Tibial nerve (tissue), 4 donors: ENCODE measurements around the gene HOXD9. TPM values are rescaled to one million over a fixed set of nuclear protein-coding genes. Genes with fewer than 3 reads are reported as not detected.

Experiments
- DNase-seq, 2 donors: peaks; one replicate each; pipeline ENCODE4 v3.0.0-alpha.2; 2019; ENCODE audit warnings: low spot score in 2 of 2
- H3K27ac ChIP-seq, 4 donors: fragments of 200-600 bp; sonication (generic) in 3 of 4; one replicate each; pipeline ENCODE4 v1.5.1; 2017 to 2019; ENCODE audit warnings: mild to moderate bottlenecking in 1 of 4
- H3K27me3 ChIP-seq, 2 donors: fragments of 200-600 bp; sonication (generic) in 1 of 2; one replicate each; pipeline versions ENCODE4 v1.5.1 to v1.6.0; 2017 to 2019
- H3K36me3 ChIP-seq, 3 donors: fragments of 200-600 bp; sonication (generic); one replicate each; pipeline ENCODE4 v1.5.1; 2018 to 2019
- H3K4me1 ChIP-seq, 4 donors: fragments of 200-600 bp; sonication (generic) in 3 of 4; one replicate each; pipeline ENCODE4 v1.5.1; 2017 to 2019
- H3K4me3 ChIP-seq, 4 donors: fragments of 200-600 bp; sonication (generic) in 3 of 4; one replicate each; pipeline ENCODE4 v1.5.1; 2017 to 2019; ENCODE audit warnings: mild to moderate bottlenecking in 1 of 4, moderate library complexity in 1 of 4
- H3K9me3 ChIP-seq, 4 donors: fragments of 200-600 bp; sonication (generic) in 3 of 4; one replicate each; pipeline ENCODE4 v1.5.1; 2017 to 2019
- EP300 ChIP-seq, 2 donors: sonication (generic); formaldehyde crosslinking; IDR thresholded peaks; one replicate each; pipeline ENCODE4 v1.6.1; 2017; ENCODE audit warnings: antibody characterized with exemption in 2 of 2, mild to moderate bottlenecking in 1 of 2
- POLR2A ChIP-seq, 2 donors: fragments of 450-650 bp; IDR thresholded peaks; one replicate each; pipeline ENCODE4 v1.6.1; 2017; ENCODE audit warnings: antibody characterized with exemption in 2 of 2, mild to moderate bottlenecking in 2 of 2, moderate library complexity in 2 of 2
- WGBS, 2 donors: methylation state at CpG; one replicate each; pipeline ENCODE4 v1.1.5; 2018; 5-methylcytosine and 5-hydroxymethylcytosine counted together
- total RNA-seq, 4 donors: library from RNA; depleted of rRNA; stranded (reverse); fragments of >200 nt; gene quantifications; one replicate each; pipeline ENCODE4 v1.1.0, GENCODE V29; 2016
- TF ChIP-seq, protein P1 (sequence below), 5 experiments: fragments of 200-600 bp in 3 of 5; fragments of 450-650 bp in 2 of 5; sonication (generic) in 3 of 5; IDR thresholded peaks; one replicate each; pipeline ENCODE4 v1.5.1; 2016 to 2019; ENCODE audit warnings: antibody characterized with exemption in 5 of 5, mild to moderate bottlenecking in 3 of 5, moderate library complexity in 2 of 5

Gene HOXD9
- total RNA-seq, 4 donors from 2014 or later = 1.9 to 9.4 (median 5.9) TPM

DNA sequence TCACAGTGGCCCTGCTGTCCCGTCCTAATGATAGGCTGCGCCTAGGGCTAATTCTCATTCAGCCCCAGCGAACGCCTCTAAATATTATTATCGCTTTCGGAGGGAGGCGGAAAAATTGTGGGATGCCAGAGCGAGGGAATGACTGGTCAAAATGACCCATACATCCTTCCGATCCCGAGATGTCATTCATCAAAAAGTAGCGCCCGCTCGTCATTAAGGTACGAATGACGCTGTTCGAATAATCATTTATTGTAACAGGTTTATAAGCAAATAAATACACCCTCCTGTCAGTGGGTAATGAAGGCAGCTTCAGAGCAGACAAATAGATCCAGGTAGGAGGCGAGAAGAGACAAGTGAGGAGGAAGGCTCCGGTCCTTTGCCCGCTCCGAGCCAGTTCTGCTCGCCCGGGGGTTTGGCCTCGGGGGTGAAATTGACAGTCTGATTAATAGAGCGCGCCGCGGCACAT, 38.7 kb upstream of the HOXD9 start, which contains the start of gene EVX2:
TSS of gene EVX2 (minus strand) at position 167 of the 466 bp plus-strand sequence. CDS start 186 bp downstream, outside the sequence.
- Histone ChIP-seq H3K27ac (no peak within 1 kb of the TSS), H3K9me3 (no peaks in the 10 kb centered on the region), H3K27me3 (peaks cover 24 to 97% of the 10 kb centered on the region in 2 donors), H3K36me3 (no peaks in the 10 kb centered on the region), H3K4me3 (no peak within 1 kb of the TSS), H3K4me1 (peaks cover 0 to 76% (median 19%) of the 10 kb centered on the region in 4 donors)
- no peak for DNase-seq
- WGBS, 2 donors = 12 to 13% methylated on average over 27 of the region's 27 CpGs
- TF ChIP-seq EP300 (IDR thresholded peaks at IDR 0.05) = no peak
- TF ChIP-seq POLR2A (IDR thresholded peaks at IDR 0.05) = no peak
- TF ChIP-seq, protein P1, sequence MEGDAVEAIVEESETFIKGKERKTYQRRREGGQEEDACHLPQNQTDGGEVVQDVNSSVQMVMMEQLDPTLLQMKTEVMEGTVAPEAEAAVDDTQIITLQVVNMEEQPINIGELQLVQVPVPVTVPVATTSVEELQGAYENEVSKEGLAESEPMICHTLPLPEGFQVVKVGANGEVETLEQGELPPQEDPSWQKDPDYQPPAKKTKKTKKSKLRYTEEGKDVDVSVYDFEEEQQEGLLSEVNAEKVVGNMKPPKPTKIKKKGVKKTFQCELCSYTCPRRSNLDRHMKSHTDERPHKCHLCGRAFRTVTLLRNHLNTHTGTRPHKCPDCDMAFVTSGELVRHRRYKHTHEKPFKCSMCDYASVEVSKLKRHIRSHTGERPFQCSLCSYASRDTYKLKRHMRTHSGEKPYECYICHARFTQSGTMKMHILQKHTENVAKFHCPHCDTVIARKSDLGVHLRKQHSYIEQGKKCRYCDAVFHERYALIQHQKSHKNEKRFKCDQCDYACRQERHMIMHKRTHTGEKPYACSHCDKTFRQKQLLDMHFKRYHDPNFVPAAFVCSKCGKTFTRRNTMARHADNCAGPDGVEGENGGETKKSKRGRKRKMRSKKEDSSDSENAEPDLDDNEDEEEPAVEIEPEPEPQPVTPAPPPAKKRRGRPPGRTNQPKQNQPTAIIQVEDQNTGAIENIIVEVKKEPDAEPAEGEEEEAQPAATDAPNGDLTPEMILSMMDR (IDR thresholded peaks at IDR 0.05) = no peak

DNA sequence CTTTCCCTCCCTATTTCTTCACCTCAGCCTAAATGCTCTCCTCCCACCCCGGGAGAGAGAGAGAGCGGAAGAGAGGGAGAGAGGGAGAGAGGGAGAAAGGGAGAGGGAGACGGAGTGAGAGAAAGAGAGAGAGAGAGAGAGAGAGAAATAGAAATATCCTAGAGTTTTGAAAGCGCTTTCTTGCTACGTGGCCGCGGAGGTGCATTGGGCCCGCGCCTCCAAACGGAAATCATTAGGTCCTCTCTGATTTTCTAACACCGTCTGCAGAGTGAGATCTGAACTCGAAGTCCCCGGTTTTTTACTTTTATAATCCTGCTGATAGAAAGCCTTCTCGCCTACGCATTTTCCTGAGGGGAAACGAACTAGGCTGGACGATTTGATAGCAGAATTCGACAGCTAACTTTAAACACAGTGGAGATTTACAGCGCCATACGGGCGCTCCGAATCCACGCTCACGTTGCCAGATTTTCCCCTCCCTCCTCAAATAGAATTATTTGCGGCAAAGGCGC, 37.9 kb upstream of the HOXD9 start:
- Histone ChIP-seq H3K9me3 (no peaks in the 10 kb centered on the region), H3K4me1 (peaks cover 0 to 67% (median 19%) of the 10 kb centered on the region in 4 donors), H3K27ac (no peak overlapping the region), H3K27me3 (peaks cover 21 to 97% of the 10 kb centered on the region in 2 donors), H3K36me3 (no peaks in the 10 kb centered on the region), H3K4me3 (no peak overlapping the region)
- WGBS, 2 donors = 6 to 7% methylated on average over 26 of the region's 26 CpGs
- no peak for DNase-seq
- TF ChIP-seq POLR2A (IDR thresholded peaks at IDR 0.05) = no peak
- TF ChIP-seq, protein P1 (IDR thresholded peaks at IDR 0.05) = no peak
- TF ChIP-seq EP300 (IDR thresholded peaks at IDR 0.05) = no peak

DNA sequence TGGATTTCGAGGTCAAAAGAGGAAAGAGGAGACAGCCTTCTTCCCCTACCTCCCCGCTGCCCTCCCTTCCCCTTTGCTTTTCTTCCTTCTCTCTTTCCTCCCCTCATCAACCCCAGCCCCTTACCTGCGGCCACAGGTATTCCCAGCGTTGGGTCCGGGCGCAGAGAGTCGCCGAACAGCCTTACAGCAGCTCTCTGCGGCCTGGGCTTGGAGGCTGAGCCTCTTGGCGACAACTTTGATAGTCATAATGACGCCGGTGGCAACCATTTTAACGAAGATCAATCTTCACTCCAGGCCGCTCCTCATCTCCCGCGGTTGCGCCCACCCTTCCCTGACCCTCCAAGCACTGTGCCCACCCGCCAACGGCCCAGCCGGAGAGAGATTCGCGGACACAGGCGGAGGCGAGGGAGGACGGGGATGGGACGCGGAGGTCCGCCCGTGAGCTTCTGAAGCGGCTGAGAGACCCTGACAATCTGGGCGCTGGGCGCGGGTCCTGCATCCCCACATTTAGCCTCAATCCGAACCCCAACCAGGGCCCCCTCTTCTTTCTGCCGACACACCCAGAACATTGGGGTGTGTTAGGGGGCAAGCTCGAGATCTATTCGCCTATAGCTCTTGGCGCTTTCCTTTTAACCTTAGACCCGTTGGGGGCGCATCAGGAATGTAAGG, 37.3 kb upstream of the HOXD9 start:
- Histone ChIP-seq H3K27me3 (peaks cover 21 to 100% of the 10 kb centered on the region in 2 donors), H3K36me3 (no peaks in the 10 kb centered on the region), H3K4me1 (peaks cover 0 to 63% (median 19%) of the 10 kb centered on the region in 4 donors), H3K9me3 (no peaks in the 10 kb centered on the region), H3K27ac (no peak overlapping the region), H3K4me3 (no peak overlapping the region)
- no peak for DNase-seq
- TF ChIP-seq, protein P1 (IDR thresholded peaks at IDR 0.05) = no peak
- TF ChIP-seq POLR2A (IDR thresholded peaks at IDR 0.05) (no peak), EP300 (IDR thresholded peaks at IDR 0.05) (no peak)
- 5 to 6% methylated on average over 29 to 39 of the region's 40 CpGs for WGBS, 2 donors

DNA sequence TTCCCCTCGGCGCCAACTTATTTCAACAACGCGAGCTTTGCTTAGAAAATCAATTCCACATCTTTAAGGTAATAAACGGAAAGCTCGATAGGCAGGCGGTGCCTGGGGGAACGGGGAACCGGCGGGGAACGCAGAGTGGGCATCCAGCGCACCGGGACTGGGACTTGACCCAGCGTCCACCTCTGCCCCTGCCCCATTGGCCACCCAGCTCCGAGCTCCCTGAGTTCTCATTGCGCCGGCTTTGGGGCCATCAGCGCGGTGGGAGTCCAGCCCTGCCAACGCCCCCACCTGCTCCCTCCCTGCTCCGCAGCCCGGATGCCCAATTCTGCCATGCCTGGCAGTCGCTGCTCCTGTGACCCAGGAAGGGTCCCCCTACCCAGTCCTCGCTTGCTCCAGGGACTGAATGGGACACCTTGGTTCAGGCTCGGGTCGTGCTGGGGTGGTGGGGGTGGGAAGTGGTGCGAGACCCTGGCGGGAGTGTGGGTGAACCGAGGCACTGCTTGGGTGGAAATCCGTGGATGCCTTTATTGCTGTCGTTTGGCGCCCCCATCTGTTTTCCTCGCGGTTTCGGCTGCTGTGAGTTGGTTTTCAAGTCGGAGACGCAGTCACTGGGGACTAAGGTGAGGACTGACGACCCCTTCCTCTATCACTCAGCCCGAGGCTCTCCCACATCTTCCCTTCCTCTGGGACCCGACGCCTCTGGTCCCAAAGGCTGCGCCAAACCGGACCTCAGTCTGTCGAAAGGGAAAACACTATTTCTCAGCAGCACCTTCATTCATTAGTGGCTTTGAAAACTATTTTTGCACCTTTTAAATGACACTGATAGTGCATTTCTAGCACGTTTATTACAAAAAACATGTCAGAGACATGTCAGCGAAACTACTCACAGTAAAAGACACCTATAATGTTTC, 36.4 kb upstream of the HOXD9 start:
- TF ChIP-seq, protein P1 (IDR thresholded peaks at IDR 0.05) = peak in 3 of 5 experiments; percentile 19 to 33 (median 31)
- TF ChIP-seq POLR2A (IDR thresholded peaks at IDR 0.05) = no peak

More for the DNA sequence above, 36.4 kb upstream of the HOXD9 start:
- WGBS, 2 donors = 4 to 5% methylated on average over 28 to 41 of the region's 46 CpGs
- peaks cover 0 to 55% (median 16%) of the 10 kb centered on the region in 4 donors for H3K4me1 ChIP-seq
- H3K27ac ChIP-seq = no peak overlapping the region
- no peaks in the 10 kb centered on the region for H3K36me3 ChIP-seq
- DNase-seq = peak in 1 of 2 donors; percentile 45
- H3K4me3 ChIP-seq = no peak overlapping the region
- H3K9me3 ChIP-seq = no peaks in the 10 kb centered on the region
- H3K27me3 ChIP-seq = peaks cover 20 to 100% of the 10 kb centered on the region in 2 donors
